Testis (tissue), 2 donors: ENCODE measurements around the gene PDE6G.

ENCODE experiments used
- POLR2A ChIP-seq: fragments of 450-650 bp; IDR thresholded peaks from one replicate; pipeline ENCODE4 v1.6.1; 2017; ENCODE audit warnings: antibody characterized with exemption, mild to moderate bottlenecking, moderate library complexity
- TF ChIP-seq, protein P1 (sequence below), 3 experiments: fragments of 450-650 bp in 2 of 3; fragments of 200-600 bp in 1 of 3; sonication (generic) in 1 of 3; IDR thresholded peaks; one replicate each; pipeline ENCODE4 v1.5.1; 2016 to 2019; ENCODE audit warnings: antibody characterized with exemption in 3 of 3, mild to moderate bottlenecking in 2 of 3, moderate library complexity in 1 of 3

DNA sequence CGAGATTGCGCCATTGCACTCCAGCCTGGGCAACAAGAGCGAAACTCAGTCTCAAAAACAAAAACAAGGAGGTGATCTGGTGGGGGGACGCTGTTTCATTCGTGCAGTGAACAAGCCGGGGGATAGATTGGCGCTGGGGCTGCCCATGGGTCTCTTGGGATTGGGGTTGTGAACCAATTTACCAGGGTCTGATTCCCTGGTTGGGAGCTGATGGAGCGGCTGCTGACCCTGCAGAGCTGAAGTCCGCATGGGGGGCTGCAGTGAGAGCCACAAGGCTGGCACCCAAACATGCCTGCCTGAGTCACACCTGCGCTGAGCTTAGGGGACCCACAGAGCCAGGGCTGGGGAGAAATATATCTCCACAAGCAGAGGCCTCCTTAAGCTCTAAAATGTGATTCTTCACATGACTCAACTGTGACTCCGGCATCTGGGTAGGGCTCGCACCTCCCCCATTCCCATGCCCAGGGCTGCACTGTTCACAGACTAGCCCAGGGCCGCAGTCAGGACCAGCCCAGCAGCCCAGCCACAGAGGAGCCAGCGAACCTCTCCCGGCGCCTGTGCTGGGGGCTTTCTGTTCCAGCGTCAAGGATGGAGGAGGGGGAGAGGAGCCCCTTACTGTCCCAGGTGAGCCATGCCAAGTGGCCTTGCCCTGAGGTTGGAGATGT, 14.4 kb downstream of the PDE6G start:
- TF ChIP-seq POLR2A, result no peak
- TF ChIP-seq, protein P1, sequence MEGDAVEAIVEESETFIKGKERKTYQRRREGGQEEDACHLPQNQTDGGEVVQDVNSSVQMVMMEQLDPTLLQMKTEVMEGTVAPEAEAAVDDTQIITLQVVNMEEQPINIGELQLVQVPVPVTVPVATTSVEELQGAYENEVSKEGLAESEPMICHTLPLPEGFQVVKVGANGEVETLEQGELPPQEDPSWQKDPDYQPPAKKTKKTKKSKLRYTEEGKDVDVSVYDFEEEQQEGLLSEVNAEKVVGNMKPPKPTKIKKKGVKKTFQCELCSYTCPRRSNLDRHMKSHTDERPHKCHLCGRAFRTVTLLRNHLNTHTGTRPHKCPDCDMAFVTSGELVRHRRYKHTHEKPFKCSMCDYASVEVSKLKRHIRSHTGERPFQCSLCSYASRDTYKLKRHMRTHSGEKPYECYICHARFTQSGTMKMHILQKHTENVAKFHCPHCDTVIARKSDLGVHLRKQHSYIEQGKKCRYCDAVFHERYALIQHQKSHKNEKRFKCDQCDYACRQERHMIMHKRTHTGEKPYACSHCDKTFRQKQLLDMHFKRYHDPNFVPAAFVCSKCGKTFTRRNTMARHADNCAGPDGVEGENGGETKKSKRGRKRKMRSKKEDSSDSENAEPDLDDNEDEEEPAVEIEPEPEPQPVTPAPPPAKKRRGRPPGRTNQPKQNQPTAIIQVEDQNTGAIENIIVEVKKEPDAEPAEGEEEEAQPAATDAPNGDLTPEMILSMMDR (IDR thresholded peaks at IDR 0.05), result no peak
